Neuronal stem cell (in vitro differentiated cells): ENCODE measurements around the gene CNTN2.

Experiments
- DNase-seq: peaks from one replicate; pipeline ENCODE4 v3.0.0-alpha.2; 2013; ENCODE audit warnings: low spot score
- H2AFZ ChIP-seq: one replicate; pipeline ENCODE4 v1.6.1; 2013; ENCODE audit warnings: mild to moderate bottlenecking, low read length, inconsistent platforms
- H2AK5ac ChIP-seq: 2 replicates; pipeline ENCODE4 v1.6.1; 2013; ENCODE audit warnings: low read depth, mild to moderate bottlenecking, inconsistent platforms, low read length, moderate library complexity, mixed read lengths
- H2BK120ac ChIP-seq: 2 replicates; pipeline ENCODE4 v1.6.1; 2013; ENCODE audit warnings: low read depth, mild to moderate bottlenecking, inconsistent platforms, low read length, moderate library complexity, mixed read lengths
- H2BK12ac ChIP-seq: one replicate; pipeline ENCODE4 v1.6.1; 2013; ENCODE audit warnings: low read length, inconsistent platforms
- H2BK15ac ChIP-seq: 2 replicates; pipeline ENCODE4 v1.6.1; 2013; ENCODE audit warnings: mild to moderate bottlenecking, low read length, inconsistent platforms, mixed read lengths
- H2BK5ac ChIP-seq: one replicate; pipeline ENCODE4 v1.6.1; 2013; ENCODE audit warnings: inconsistent platforms, mild to moderate bottlenecking, low read length, moderate library complexity
- H3K14ac ChIP-seq: one replicate; pipeline ENCODE4 v1.6.1; 2013; ENCODE audit warnings: low read length, inconsistent platforms
- H3K18ac ChIP-seq: 2 replicates; pipeline ENCODE4 v1.6.1; 2013; ENCODE audit warnings: low read length, inconsistent platforms
- H3K23ac ChIP-seq: 2 replicates; pipeline ENCODE4 v1.6.1; 2013; ENCODE audit warnings: low read depth, mild to moderate bottlenecking, mixed read lengths, low read length, inconsistent platforms; ENCODE audit not compliant: poor library complexity
- H3K27ac ChIP-seq: replicated peaks from 3 replicates; pipeline ENCODE4 v1.5.1; 2013; ENCODE audit warnings: low read length, inconsistent platforms
- H3K27me3 ChIP-seq, 3 experiments: 2 replicates each; pipeline ENCODE4 v1.6.1; 2013; ENCODE audit warnings: low read length in 3 of 3, mild to moderate bottlenecking in 2 of 3, inconsistent platforms in 1 of 3, low read depth in 1 of 3, mixed read lengths in 1 of 3, moderate library complexity in 1 of 3; ENCODE audit not compliant: control insufficient read depth in 3 of 3, insufficient read depth in 3 of 3
- H3K36me3 ChIP-seq, 2 donors: replicated peaks in 1 of 2; 2 replicates each; pipeline ENCODE4 v1.6.1; 2013; ENCODE audit warnings: low read length in 2 of 2; ENCODE audit not compliant: control insufficient read depth in 2 of 2, insufficient read depth in 2 of 2
- H3K4ac ChIP-seq: 2 replicates; pipeline ENCODE4 v1.6.1; 2013; ENCODE audit warnings: inconsistent platforms, mild to moderate bottlenecking, low read length, moderate library complexity
- H3K4me1 ChIP-seq, 2 donors: 1 replicate in 1 of 2; 2 replicates in 1 of 2; pipeline ENCODE4 v1.6.1; 2013; ENCODE audit warnings: low read length in 2 of 2, low read depth in 1 of 2; ENCODE audit not compliant: control insufficient read depth in 2 of 2, insufficient read depth in 1 of 2
- H3K4me2 ChIP-seq: one replicate; pipeline ENCODE4 v1.6.1; 2013; ENCODE audit warnings: mild to moderate bottlenecking, low read length, inconsistent platforms; ENCODE audit not compliant: insufficient read depth, poor library complexity, severe bottlenecking
- H3K4me3 ChIP-seq, 2 donors: 2 replicates each; pipeline ENCODE4 v1.5.1; 2013; ENCODE audit warnings: low read length in 2 of 2, mild to moderate bottlenecking in 2 of 2, inconsistent platforms in 1 of 2, moderate library complexity in 1 of 2
- H3K79me1 ChIP-seq: one replicate; pipeline ENCODE4 v1.6.1; 2013; ENCODE audit warnings: low read depth, mild to moderate bottlenecking, inconsistent platforms, low read length, moderate library complexity
- H3K9ac ChIP-seq: one replicate; pipeline ENCODE4 v1.6.1; 2013; ENCODE audit warnings: mild to moderate bottlenecking, low read depth, low read length, inconsistent platforms; ENCODE audit not compliant: poor library complexity
- H3K9me3 ChIP-seq, 2 donors: replicated peaks in 1 of 2; 2 replicates each; pipeline versions ENCODE3 to v1.6.1; 2013; ENCODE audit warnings: low read length in 2 of 2, mild to moderate bottlenecking in 2 of 2, inconsistent platforms in 1 of 2, low read depth in 1 of 2, mixed read lengths in 1 of 2, moderate library complexity in 1 of 2; ENCODE audit not compliant: control insufficient read depth in 2 of 2, insufficient read depth in 1 of 2
- H4K8ac ChIP-seq: one replicate; pipeline ENCODE4 v1.6.1; 2013; ENCODE audit warnings: low read depth, mild to moderate bottlenecking, inconsistent platforms, low read length, moderate library complexity
- H4K91ac ChIP-seq: one replicate; pipeline ENCODE4 v1.6.1; 2013; ENCODE audit warnings: low read length, low read depth, mild to moderate bottlenecking, inconsistent platforms; ENCODE audit not compliant: poor library complexity
- WGBS, 2 donors: extraction: QIAGEN DNeasy Blood & Tissue Kit; methylation state at CpG; one replicate each; pipeline ENCODE4 v1.1.7; 2013; ENCODE audit warnings: missing lambda C conversion rate in 2 of 2, mixed read lengths in 1 of 2; ENCODE audit not compliant: insufficient read length in 2 of 2, insufficient replicate concordance in 1 of 2; ENCODE audit errors: extremely low coverage in 2 of 2; 5-methylcytosine and 5-hydroxymethylcytosine counted together

The CNTN2 gene

GRCh38 chr1:205062895-205063294 is 19.9 kb downstream of the CNTN2 start:
- Histone ChIP-seq H3K23ac (no peak overlapping the region), H3K27me3 (peaks cover 0 to 11% (median 0%) of the 10 kb centered on the region in 3 experiments), H3K27ac (no peak overlapping the region), H3K14ac (no peak overlapping the region), H2BK120ac (no peak overlapping the region), H2AFZ (no peak overlapping the region), H3K9me3 (no peaks in the 10 kb centered on the region), H2AK5ac (no peak overlapping the region), H4K8ac (no peak overlapping the region), H3K4me1 (peaks cover 3 to 6% of the 10 kb centered on the region in 2 donors), H4K91ac (no peak overlapping the region), H3K36me3 (no peaks in the 10 kb centered on the region), H3K4me3 (no peak overlapping the region), H2BK12ac (no peak overlapping the region), H2BK5ac (no peak overlapping the region), H2BK15ac (no peak overlapping the region), H3K4me2 (no peak overlapping the region), H3K18ac (no peak overlapping the region), H3K9ac (no peak overlapping the region), H3K4ac (no peak overlapping the region), H3K79me1 (no peaks in the 10 kb centered on the region)
- no CpG with 5 or more reads among the region's 3 CpGs for WGBS, 2 donors
- DNase-seq: no peak

GRCh38 chr1:205064301-205064700 is 21.3 kb downstream of the CNTN2 start:
- Histone ChIP-seq H2AFZ (no peak overlapping the region), H3K9ac (no peak overlapping the region), H2BK5ac (no peak overlapping the region), H2BK15ac (no peak overlapping the region), H3K27me3 (peaks cover 0 to 2% (median 0%) of the 10 kb centered on the region in 3 experiments), H4K8ac (no peak overlapping the region), H2BK120ac (no peak overlapping the region), H2AK5ac (peak overlapping the region; percentile 33), H3K14ac (no peak overlapping the region), H3K27ac (no peak overlapping the region), H3K23ac (peak overlapping the region; percentile 9), H4K91ac (no peak overlapping the region), H3K4ac (no peak overlapping the region), H3K36me3 (no peaks in the 10 kb centered on the region), H2BK12ac (no peak overlapping the region), H3K4me2 (no peak overlapping the region), H3K18ac (no peak overlapping the region), H3K79me1 (no peaks in the 10 kb centered on the region), H3K4me1 (peaks cover 3 to 6% of the 10 kb centered on the region in 2 donors), H3K4me3 (no peak overlapping the region), H3K9me3 (no peaks in the 10 kb centered on the region)
- no CpG with 5 or more reads among the region's 11 CpGs for WGBS, 2 donors
- no peak for DNase-seq

GRCh38 chr1:205064741-205065316 is 21.8 kb downstream of the CNTN2 start:
- H2AK5ac ChIP-seq: peak overlapping the region; percentile 33
- no peak overlapping the region for H2BK120ac ChIP-seq
- no peak overlapping the region for H4K91ac ChIP-seq
- peak overlapping the region; percentile 9 for H3K23ac ChIP-seq
- H2AFZ ChIP-seq: no peak overlapping the region
- DNase-seq: no peak
- H3K36me3 ChIP-seq: no peaks in the 10 kb centered on the region
- no peak overlapping the region for H2BK15ac ChIP-seq
- no peak overlapping the region for H2BK5ac ChIP-seq
- WGBS, 2 donors: no CpG with 5 or more reads among the region's 9 CpGs
- H3K27ac ChIP-seq: no peak overlapping the region
- H3K79me1 ChIP-seq: no peaks in the 10 kb centered on the region
- H3K9me3 ChIP-seq: no peaks in the 10 kb centered on the region
- H3K9ac ChIP-seq: no peak overlapping the region
- H3K4me2 ChIP-seq: no peak overlapping the region
- no peak overlapping the region for H4K8ac ChIP-seq
- peak overlapping the region; percentile 67 for H3K14ac ChIP-seq
- no peak overlapping the region for H2BK12ac ChIP-seq
- H3K18ac ChIP-seq: no peak overlapping the region
- H3K4ac ChIP-seq: no peak overlapping the region
- no peak overlapping the region for H3K4me3 ChIP-seq
- peaks cover 0 to 2% (median 0%) of the 10 kb centered on the region in 3 experiments for H3K27me3 ChIP-seq
- peaks cover 3 to 6% of the 10 kb centered on the region in 2 donors for H3K4me1 ChIP-seq

GRCh38 chr1:205065666-205066065 is 22.7 kb downstream of the CNTN2 start:
- DNase-seq: no peak
- no peaks in the 10 kb centered on the region for H3K36me3 ChIP-seq
- H4K8ac ChIP-seq: no peak overlapping the region
- no peak overlapping the region for H3K4me2 ChIP-seq
- no peak overlapping the region for H3K27ac ChIP-seq
- WGBS, 2 donors: no CpG with 5 or more reads among the region's 14 CpGs
- no peak overlapping the region for H3K14ac ChIP-seq
- no peak overlapping the region for H2BK5ac ChIP-seq
- no peaks in the 10 kb centered on the region for H3K79me1 ChIP-seq
- H3K27me3 ChIP-seq: peaks cover 0 to 2% (median 0%) of the 10 kb centered on the region in 3 experiments
- no peak overlapping the region for H3K9ac ChIP-seq
- H2BK15ac ChIP-seq: no peak overlapping the region
- no peak overlapping the region for H3K18ac ChIP-seq
- H4K91ac ChIP-seq: no peak overlapping the region
- no peak overlapping the region for H3K4me3 ChIP-seq
- no peak overlapping the region for H3K4ac ChIP-seq
- H3K4me1 ChIP-seq: peaks cover 3 to 6% of the 10 kb centered on the region in 2 donors
- H2AK5ac ChIP-seq: peak overlapping the region; percentile 31
- H2BK120ac ChIP-seq: no peak overlapping the region
- H2BK12ac ChIP-seq: no peak overlapping the region
- no peak overlapping the region for H2AFZ ChIP-seq
- H3K23ac ChIP-seq: peak overlapping the region; percentile 35
- no peaks in the 10 kb centered on the region for H3K9me3 ChIP-seq
